ENCODE results near the gene TAOK2.

TAOK2 gene

GRCh38 chr16:29984764-29985147, 11.1 kb downstream of the TAOK2 start:
- DNase-seq (ENCODE audit: low read depth) = no peak
- H3K4me3 ChIP-seq (ENCODE audit: low read depth, low read length) = no peak overlapping the region
- TF ChIP-seq, protein P1, sequence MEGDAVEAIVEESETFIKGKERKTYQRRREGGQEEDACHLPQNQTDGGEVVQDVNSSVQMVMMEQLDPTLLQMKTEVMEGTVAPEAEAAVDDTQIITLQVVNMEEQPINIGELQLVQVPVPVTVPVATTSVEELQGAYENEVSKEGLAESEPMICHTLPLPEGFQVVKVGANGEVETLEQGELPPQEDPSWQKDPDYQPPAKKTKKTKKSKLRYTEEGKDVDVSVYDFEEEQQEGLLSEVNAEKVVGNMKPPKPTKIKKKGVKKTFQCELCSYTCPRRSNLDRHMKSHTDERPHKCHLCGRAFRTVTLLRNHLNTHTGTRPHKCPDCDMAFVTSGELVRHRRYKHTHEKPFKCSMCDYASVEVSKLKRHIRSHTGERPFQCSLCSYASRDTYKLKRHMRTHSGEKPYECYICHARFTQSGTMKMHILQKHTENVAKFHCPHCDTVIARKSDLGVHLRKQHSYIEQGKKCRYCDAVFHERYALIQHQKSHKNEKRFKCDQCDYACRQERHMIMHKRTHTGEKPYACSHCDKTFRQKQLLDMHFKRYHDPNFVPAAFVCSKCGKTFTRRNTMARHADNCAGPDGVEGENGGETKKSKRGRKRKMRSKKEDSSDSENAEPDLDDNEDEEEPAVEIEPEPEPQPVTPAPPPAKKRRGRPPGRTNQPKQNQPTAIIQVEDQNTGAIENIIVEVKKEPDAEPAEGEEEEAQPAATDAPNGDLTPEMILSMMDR (IDR thresholded peaks at IDR 0.05; ENCODE audit: insufficient read depth, low read depth, low read length, missing control alignments) = no peak

- TF ChIP-seq, protein P1 (IDR thresholded peaks at IDR 0.05; ENCODE audit: insufficient read depth, low read depth, low read length, missing control alignments) = no peak
- DNase-seq (ENCODE audit: low read depth) = no peak
- H3K4me3 ChIP-seq (ENCODE audit: low read depth, low read length) = no peak overlapping the region
These were observed 11.7 kb downstream of the TAOK2 start for GRCh38 chr16:29985271-29985811.

- TF ChIP-seq, protein P1 (IDR thresholded peaks at IDR 0.05; ENCODE audit: insufficient read depth, low read depth, low read length, missing control alignments) = no peak
- no peak overlapping the region for H3K4me3 ChIP-seq (ENCODE audit: low read depth, low read length)
- DNase-seq (ENCODE audit: low read depth) = no peak
These were observed 12.6 kb downstream of the TAOK2 start for GRCh38 chr16:29986231-29986630.

GRCh38 chr16:29986931-29987330, 13.3 kb downstream of the TAOK2 start:
- H3K4me3 ChIP-seq (ENCODE audit: low read depth, low read length) = no peak overlapping the region
- TF ChIP-seq, protein P1 (IDR thresholded peaks at IDR 0.05; ENCODE audit: insufficient read depth, low read depth, low read length, missing control alignments) = no peak

GRCh38 chr16:29987371-29988085, 13.9 kb downstream of the TAOK2 start:
- no peak overlapping the region for H3K4me3 ChIP-seq (ENCODE audit: low read depth, low read length)
- TF ChIP-seq, protein P1 (IDR thresholded peaks at IDR 0.05; ENCODE audit: insufficient read depth, low read depth, low read length, missing control alignments) = no peak
- DNase-seq (ENCODE audit: low read depth) = no peak

More at GRCh38 chr16:29986931-29987330, 13.3 kb downstream of the TAOK2 start:
- no peak for DNase-seq (ENCODE audit: low read depth)

DNA sequence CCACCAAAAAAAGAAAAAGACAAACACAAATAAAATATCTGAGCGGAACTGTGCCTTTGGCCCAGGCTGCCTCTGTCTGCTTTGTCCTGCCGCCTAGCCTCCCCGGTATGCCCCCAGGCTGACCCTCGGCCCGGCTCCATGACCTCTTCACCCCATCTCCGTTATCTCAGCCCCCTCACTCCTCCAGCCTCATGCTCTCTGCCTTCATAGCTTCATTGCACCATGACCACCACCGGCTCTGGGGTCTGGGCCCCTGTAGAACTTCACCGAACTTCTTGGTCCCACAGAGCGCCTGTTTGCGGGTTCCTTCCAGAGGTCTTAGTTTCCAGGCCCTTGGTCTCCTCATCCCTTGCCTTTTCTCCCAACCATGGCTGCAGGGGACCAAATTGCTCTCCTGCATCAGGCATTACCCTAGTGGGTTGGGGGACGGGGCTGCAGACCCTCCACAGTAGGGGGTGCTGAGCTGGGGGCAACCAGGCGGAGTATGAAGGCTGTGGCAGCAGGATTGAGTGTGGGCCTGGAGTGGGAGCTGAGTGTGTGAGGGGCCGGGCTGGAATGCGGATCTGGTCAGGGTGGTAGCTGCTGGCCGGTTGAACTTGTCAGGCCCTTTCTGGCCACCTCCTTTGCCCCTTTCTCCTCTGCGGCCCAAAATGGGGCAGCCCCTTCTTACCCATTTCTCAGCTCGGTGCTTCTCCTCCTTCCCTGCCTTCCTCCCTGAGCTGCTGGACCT, 14.8 kb downstream of the TAOK2 start:
- no peak for DNase-seq (ENCODE audit: low read depth)
- H3K4me3 ChIP-seq (ENCODE audit: low read depth, low read length) = no peak overlapping the region
- TF ChIP-seq, protein P1 (IDR thresholded peaks at IDR 0.05; ENCODE audit: insufficient read depth, low read depth, low read length, missing control alignments) = no peak
